NAMALWA (cell line): Measurements from ENCODE around the gene CCNY.

Source experiments
- DNase-seq: peaks from one replicate; pipeline ENCODE4 v3.0.0-alpha.2; 2015; ENCODE audit warnings: low spot score

Gene CCNY

DNA sequence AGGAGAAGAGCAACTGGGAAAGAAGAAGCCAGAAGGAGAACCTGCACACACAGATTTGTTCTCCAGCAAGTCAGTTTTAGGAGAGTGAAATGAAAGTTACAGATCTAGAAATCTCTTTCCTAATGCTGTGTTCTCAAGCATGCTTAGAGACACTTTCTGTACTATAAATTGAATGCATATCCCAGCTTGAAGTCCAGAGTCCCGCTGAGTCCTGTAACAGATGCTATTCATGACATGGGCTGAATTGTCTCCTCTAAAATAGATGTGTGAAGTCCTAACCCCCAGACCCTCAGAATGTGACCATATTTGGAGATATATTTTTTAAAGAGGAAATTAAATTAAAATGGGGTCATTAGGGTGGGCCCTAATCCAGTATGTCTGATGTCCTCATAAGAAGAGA, 222.0 kb downstream of the CCNY start:
- DNase-seq: no peak

DNA sequence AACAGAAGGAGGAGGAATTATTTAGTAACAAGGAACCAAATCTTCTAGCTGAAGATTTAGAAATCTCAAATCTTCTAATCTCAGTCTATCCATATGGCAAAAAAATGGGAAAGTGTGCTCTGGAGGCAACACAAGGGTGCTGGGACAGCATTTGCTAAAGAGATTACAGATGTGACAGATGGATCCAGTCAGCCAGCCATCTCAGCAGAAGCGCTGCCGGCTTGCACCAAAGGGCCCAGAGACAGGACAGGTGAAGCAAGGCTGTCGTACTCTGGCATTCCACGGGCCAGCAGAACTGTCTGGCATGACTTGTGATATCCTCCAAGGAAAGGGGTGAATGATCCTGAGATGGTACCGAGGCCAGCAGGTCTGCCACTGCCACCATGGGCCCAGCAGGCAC, 223.1 kb downstream of the CCNY start:
- DNase-seq: no peak

DNA sequence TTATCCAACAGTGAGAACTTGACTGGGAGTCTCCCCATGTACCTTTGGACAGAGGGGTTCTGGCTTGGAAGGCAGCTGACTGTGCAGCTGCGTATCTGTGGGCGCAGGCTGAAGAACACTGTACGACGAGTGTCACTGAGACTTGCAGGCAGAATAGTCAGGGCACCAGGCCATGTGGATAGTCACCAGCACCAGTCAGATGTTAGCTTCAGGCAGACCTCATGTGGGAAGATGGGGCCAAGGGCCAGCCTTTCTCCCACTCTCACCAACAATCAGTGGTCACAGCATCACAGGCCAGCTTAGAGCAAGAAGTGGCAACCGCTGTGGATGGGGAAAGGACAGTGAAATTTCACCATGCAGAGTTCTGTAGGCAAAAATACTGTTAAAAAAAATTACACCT, 225.4 kb downstream of the CCNY start:
- DNase-seq: no peak

DNA sequence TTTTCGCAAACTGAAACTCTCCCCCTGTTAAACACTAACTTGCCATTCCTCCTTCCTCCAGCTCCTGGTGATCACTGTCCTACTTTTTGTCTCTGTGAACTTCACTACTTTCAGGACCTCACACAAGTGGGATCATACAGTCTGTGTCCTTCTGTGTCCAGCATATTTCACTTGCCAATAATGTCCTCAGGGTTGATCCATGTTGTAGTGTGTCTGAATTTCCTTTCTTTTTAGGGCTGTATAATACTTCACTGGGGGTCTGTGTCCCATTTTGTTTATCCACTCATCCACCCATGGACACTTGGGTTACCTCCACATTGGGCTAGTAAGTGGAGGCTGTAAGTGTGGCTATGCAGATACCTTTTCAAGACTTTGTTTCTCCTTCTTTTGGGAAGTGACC, 226.1 kb downstream of the CCNY start:
- DNase-seq: no peak

DNA sequence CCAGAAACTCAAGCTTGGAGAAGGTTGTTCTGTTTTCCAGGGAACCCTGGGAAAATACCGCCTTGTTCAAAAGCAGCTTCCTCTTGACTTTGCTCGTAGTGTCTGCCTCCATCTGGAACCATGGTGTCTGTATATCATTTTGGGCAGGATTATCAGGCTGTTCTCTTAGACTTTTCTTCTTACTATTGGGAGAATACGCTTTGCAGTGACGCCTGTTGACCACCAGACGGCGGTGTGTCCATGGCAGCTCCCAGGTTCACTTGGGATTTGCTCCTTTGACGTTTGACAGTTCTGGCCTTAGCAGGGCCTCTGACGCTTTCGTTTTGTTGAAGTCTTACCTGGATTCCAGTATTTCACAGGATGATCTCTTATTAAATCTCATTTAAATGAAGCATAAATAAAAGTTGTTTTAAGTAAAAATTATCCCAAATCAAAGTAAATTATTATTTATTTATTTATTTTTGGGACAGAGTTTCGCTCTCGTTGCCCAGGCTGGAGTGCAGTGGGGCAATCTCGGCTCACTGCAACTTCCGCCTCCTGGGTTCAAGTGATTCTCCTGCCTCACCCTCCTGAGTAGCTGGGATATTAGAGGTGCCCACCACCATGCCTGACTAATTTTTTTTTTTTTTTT, 227.1 kb downstream of the CCNY start:
- peak; percentile 74 for DNase-seq

DNA sequence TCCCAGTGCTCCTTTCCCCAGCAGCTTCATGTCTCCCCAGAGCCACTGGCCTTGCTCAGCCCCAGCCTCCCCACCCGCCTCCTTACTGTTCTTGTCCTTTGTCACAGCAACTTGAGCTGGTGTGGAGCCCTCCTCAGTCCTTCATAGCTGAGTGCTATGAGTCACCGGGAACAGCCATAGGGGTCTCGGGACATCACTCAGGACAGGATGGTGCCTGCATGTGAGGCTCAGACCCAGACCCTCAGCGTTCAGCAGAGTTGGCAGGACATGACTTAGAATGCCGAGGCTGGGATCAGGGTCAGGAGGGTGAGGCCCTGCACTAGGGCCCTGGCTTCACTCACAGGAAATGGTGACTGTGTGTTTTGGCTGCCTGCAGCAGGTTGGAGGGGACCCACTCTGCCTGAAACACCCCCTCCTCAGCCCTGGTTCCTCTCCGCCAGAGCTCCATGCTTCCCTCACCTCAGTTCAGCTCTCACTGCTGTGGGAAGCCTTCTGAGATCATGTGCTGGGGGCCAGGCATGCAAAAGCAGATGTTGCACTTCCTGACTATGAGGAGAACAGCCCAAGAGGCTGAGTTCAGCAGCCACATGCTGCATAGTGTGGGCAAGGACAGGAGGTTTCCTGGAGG, 228.1 kb downstream of the CCNY start:
- peak; percentile 12 for DNase-seq

DNA sequence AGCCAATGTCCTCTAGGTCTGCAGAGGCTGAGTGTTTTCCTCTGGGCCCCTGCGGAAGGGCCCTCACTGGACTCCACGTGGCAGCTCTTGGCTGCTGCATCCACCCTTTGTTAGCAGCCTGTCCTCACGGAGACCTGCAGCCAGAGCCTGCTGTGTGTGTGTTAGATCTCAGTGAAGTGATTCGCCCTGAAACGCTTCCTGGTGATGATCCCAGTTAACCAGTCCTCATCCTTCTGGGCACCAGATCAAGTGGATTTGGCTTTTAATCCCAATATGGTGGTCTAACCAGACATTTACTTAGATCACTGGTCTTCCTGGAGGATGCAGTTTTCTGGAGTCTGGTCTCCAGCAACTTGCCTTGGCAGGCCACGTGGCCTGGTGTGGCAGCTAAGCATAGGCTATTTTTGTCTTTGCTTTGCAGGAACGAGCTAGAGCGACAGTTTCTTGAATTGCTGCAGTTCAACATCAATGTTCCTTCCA, 229.3 kb downstream of the CCNY start:
- DNase-seq: no peak

DNA sequence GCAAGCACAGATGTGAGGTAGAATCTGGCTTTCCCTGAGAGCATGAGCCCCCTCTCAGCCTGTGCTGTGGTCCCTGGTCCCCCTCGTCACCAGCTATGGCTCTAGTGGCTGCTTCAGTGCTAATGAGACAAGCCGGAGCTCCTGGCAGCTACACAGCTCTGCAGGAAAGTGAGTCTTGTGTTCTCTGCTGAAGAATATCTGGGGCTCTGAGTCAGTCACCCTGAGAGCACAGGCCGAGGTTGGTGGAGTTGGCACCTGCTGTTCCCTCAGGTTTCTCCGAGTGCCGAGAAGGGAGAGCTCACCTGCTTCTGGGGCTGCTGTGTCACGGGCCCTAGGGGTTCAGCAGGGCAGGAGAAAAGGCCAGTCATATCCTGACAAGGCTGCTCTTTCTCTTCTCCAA, 231.6 kb downstream of the CCNY start:
- no peak for DNase-seq

DNA sequence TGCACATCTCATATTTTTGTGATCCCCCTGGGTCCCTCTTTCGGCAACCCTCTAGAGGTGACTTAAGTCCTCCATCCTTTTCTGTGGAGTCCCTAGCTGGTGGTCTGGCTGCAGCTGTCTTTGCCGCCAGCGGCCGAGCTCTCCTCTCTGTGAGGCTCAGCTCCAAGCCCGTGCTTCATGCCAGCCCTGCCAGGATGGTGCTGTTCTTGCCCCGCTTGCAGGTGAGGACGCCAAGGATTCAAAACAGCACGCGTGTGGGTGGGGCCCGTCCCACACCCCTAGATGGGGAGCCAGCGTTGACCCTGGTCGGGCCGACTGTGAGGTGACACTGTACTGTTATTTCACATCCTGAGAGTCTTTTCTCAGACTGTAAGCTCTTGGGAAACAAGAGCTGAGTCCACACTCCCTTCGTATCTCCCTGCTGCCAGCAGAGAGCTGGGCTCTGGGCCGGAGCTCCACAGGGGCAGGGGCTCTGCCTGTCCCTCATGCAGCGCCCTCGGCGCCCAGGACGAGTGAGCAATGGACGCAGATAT, 232.2 kb downstream of the CCNY start:
- no peak for DNase-seq

DNA sequence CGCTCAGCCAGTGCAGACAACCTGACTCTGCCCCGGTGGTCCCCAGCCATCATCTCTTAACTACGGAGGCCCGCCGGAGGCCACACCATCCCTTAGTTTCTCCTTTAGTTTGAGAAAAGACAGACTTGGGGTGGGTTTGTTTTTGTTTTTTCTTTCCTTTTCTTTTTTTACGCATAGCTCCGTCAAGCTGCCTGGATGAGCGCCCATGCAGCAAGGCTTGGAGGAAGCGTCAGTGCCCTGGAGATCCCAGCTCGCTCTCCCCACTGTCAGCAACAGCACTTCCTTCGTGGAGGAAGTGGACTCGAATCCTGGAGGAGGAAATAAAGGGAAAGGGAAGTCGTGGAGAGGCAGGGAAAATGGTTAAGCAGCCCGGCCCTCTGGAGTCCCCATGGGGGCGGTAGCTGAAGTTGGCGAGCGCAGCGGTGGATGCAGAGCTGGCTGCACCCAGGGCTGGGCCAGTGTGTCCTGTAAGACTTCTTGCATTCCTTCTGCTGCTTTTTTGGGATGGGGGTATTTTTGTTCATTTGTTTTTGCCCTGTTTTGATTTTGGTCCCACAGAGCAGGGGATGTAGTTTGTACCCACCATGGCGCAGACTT, 232.9 kb downstream of the CCNY start:
- DNase-seq: no peak

DNA sequence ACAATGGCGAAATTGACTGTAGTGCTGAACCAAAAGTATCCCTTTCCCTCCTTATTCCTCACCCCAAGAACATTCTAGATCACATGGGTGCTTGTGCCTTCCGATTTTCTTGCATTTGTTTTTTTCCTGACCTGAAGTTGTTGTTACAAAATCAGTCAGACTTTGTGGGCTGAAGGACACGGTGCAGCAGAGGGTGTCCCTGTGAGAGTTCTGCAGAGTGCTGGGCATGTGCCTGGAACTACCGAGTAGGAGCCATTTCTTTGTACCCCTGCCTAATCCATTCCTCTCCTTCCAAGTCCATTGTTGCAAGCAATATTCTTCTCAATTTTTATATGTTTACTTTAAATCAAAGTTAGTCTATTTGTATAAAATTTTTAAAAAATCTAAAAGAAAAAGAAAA, 233.5 kb downstream of the CCNY start:
- no peak for DNase-seq

DNA sequence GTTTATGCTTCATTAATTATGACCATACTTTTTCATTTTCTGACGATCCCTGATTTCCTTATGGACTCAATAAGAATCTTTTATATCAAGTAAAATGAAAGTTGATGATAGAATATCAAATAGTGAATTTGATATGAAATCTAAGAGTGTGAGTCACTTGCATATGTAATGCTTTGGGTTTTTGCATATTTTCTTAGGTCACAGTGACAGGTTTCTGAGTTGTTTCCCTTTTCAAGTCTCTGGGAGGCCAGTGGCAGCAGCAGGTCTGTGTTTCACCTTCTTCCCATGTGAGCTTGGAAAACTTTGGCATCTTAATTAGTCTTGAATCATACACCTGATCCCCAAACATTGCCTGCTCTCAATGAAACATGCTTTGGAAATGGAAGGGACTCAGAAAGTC, 234.1 kb downstream of the CCNY start:
- no peak for DNase-seq

DNA sequence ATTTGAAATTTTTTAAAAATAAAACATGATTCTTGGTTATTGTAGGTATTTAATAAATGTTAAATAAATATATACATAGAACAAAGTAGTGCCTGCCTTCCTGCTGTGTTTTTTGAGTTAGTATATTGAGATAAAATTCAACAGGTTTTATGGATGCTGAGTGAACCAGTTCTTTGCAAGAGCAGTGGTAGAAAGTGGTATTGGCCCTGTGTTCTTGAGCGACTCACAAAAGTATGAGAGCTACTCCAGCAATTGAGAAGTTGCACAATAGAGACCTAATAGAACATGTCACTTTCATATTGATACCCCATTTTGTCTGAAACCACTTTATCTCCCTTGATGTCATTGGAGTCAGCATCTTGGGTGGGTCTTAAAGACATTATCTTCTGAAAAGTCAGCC, 236.3 kb downstream of the CCNY start:
- DNase-seq: no peak

DNA sequence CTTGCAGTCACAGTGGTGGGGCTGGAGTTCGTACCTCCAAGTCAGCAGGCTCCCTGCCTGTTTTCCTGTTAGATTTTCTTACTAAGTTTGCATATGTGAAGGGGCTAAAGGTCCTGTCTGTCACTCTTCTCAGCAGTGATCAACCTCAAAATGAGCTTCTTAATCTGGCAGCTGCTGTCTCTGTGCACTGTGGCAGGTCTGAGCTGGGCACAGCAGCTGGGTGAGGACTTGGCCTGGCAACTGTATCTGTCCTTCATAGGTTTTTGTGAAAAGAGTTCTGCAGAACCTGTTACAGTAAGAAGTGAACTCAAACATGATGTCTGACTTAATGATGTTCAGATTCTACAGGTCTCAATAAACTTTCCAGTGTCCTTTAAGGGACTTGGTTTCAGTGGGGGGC, 237.5 kb downstream of the CCNY start:
- DNase-seq: no peak

DNA sequence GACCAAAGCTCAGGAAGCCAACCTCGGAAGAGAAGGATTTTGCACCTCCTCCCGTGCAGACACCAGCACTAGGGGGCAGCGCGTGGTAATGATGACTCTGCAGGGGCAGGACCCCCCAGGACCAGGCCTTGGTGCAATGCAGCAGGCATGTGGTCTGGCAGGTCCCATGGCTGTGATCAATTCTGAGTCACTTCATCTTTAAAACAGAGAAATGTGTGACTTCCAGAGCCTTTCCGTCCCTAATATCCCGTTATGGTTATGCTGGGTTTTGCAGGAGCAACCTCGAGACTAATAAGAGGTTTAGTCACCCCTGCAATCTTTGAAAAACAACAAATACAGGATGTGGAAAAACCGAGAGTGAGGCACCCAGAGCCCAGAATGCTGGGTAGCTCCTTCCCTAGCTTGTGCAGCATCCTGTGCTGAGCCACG, 238.6 kb downstream of the CCNY start:
- DNase-seq: no peak

DNA sequence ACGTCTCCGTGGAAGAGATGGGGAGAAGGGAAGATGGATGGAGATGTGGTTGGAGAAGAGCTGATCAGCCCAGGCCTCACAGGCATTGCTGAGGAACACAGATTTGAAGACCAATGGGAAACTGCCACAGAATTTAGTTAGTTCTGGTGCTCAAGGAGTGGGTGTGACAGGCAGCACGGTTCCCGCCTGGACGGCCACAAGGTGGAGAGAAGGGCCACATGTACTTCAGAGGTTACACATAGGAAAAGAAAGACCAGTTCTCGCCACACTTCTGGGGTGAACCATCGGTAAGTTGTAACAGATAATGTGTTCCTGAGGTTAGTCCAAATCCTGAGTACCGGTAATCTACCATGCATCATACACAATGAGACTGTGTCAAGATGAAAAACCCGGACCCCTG, 239.3 kb downstream of the CCNY start:
- DNase-seq: no peak

DNA sequence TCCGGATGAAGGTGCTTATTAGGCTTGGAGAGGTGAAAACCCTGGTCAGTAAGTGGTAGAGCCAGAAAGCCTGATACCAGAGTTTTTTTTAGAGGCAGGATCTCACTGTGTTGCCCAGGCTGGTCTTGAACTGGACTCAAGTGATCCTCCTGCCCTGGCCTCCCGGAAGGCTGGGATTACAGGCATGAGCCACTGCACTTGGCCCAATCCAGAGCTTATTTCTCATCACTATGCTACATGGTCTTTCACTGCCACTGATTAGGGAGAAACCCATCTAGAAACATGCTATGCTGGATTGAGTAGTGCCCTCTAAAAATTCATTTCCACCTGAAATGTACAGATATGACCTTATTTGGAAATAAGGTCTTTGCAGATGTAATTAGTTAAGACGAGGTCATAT, 240.4 kb downstream of the CCNY start:
- DNase-seq: no peak

DNA sequence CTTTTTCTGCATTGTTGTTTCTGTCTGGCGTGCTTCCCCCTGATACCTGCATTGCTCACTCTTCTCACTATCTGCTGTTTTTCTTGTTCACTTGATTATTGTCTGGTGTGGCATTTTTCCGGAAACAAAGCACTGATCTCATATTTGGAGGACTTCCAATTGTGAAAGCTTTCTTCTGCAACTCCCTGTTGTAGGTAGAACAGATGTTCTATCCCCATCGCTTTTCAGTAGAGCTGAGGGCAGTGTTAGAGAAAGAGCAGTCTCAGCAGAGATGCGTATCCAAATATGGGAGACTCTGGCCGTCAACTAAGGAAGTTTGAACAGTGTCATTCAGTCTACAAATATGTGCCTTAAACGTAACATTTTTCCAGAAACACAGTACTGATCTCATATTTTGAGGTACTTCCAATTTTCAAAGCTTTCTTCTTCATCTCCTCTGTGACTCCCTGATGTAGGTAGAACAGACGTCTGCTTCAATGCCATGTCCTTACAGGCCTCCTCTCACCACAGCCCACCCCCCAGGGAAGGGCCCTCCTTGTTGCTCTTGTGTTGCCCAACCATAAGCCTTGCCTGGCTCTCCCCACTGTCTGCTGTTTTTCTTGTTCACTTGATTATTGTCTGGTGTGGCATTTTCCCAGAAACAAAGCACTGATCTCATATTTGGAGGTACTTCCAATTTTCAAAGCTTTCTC, 241.8 kb downstream of the CCNY start:
- no peak for DNase-seq

DNA sequence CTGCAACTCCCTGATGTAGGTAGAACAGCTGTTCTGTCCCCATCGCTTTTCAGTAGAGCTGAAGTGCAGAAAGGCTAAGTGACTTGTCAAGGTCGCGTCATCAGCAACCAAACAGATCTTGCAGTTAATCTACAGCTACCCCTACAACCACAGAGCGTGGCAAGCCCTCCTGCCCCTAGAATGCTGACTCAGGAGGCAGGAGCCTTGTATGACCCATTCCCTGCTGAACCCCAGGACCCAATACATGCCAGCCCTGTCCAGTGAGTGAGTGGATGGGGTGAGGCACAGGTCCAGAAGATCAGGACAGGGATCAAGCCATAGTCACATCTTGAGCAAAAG, 242.3 kb downstream of the CCNY start:
- DNase-seq: no peak

DNA sequence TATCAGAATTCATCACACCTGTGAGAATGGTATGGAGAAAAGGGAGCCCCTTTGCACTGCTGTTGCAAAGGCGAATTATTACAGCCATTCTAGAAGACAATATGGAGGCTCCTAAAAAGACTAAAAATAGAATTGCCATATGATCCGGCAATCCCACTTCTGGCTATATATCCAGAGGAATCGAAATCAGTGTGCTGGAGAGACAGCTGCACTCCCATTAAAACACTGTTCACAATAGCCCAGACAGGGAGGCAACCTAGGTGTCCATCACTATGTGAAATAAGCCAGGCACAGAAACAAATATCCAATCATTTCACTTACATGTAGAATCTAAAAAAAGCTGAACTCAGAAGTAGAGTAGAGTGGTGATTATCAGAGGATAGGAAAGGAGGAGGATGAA, 242.8 kb downstream of the CCNY start:
- DNase-seq: no peak

DNA sequence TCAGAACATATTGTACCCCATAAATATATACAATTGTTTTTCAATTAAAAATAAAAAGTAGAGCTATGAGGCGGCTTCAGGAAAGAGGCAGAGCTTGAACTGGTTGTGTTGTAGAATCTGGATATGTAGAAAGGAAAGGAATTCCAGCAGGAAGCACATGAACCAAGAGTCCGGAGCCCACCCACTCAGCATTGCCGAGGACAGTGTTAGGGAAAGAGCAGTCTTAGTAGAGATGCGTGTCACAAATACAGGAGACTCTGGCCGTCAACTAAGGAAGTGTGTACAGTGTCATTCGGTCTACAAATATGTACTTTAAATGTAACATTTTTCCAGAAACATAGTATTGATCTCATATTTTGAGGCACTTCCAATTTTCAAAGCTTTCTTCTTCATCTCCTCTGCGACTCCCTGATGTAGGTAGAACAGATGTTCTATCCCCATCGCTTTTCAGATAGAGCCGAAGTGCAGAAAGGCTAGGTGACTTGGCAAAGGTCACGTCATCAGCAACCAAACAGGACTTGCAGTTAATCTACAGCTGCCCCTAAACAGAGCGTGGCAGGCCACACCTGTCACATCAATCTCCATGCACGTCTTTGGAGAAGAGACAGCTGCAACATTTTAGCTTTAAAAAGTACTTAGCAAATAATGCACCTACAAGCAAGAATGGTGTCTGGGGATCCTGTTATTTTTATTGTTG, 243.6 kb downstream of the CCNY start:
- no peak for DNase-seq

DNA sequence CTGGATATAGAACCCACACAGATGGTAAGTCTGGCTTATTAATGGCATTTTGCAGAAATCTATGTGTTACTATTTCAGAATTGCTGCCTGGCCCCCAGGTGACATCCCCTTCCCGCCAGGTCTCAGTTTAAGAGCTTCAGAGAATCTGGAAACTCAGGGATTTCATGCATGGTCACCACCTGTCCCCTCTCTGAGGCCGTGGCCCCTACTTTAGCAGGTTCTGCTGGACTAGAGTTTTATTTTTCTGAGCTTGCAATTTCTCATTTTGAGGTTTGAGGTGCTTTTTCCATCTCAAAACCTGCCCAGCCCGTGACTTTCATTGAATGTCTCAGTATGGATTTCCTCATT, 244.1 kb downstream of the CCNY start:
- no peak for DNase-seq

DNA sequence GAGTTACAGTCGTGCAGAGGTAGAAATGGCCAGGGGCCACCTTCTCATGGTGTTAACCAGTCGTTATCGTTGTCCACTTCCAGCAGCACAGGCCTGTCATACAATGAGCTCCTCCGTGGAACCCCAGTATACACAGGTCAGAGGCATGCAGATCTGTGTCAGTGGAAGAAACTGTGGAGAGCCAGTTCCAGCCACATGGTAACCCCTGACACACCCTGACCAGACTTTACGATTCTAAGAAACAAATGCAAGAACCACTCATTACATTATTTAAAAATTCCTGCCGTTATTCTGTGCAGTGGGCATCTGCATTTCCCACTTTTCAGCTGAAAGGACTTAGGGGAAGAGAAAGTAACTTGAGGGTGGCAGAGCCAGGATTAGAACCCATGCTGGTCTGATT, 245.3 kb downstream of the CCNY start:
- DNase-seq: no peak
